ENCODE measurements around the gene ZNF516. TPM values are rescaled to one million over a fixed set of nuclear protein-coding genes. Genes with fewer than 3 reads are reported as not detected.
A peak's percentile ranks its signal among the peaks of the same experiment; 100 is the strongest.
"Not testable (repeated sequence)": the region's sequence is repeated elsewhere in the genome, so short reads cannot be mapped to it uniquely, and the experiment has no call there.

ZNF516 gene
- total RNA-seq, 1 experiment from 2014 or later, result 28.3 TPM

DNA sequence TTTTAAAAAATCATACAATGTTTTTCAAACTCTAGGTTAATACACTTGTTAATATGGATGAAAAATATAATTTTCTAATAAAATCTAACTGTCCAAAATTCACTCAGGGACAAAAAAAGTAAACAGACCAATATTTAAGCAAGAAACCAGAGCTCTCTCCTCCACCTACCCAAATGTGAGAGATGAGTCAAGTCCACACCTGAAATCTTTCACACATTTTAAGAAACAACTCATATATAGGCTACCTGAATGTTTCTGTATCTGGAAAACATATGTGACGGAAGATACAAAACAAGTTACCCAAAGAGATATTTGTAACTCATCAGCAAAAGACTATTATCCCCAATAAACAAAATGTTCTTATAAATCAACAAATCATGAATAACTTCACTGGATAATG is 20.2 kb downstream of the ZNF516 start:
- ChIA-PET CTCF (interaction anchor here (0.5 to 1.2 kb wide), 4 partner anchors 65 to 1264 kb away, joined by 3 to 6 read pairs (median 4); partner anchors contain the start of gene TSHZ1), POLR2A (interaction anchor here (0.8 to 3.4 kb wide), 9 partner anchors 11 to 145 kb away, joined by 4 to 18 read pairs (median 7); no protein-coding TSS in a partner anchor)
- BruUV-seq (replicated peaks), result no TSS peak
- Mint-ChIP-seq H3K36me3 (ENCODE audit: insufficient read depth, unreplicated experiment) (peaks cover 4% of the 10 kb centered on the region), H3K9me3 (ENCODE audit: unreplicated experiment) (no peaks in the 10 kb centered on the region), H3K27ac (ENCODE audit: low read depth, unreplicated experiment) (peak overlapping the region; percentile 83), H3K27me3 (ENCODE audit: insufficient read depth, unreplicated experiment) (no peaks in the 10 kb centered on the region), H3K4me1 (ENCODE audit: insufficient read depth, unreplicated experiment) (peaks cover 34% of the 10 kb centered on the region), H3K4me3 (ENCODE audit: unreplicated experiment) (no peak overlapping the region)
- DNase-seq (ENCODE audit: unreplicated experiment), result no peak
- TF ChIP-seq, protein P1, sequence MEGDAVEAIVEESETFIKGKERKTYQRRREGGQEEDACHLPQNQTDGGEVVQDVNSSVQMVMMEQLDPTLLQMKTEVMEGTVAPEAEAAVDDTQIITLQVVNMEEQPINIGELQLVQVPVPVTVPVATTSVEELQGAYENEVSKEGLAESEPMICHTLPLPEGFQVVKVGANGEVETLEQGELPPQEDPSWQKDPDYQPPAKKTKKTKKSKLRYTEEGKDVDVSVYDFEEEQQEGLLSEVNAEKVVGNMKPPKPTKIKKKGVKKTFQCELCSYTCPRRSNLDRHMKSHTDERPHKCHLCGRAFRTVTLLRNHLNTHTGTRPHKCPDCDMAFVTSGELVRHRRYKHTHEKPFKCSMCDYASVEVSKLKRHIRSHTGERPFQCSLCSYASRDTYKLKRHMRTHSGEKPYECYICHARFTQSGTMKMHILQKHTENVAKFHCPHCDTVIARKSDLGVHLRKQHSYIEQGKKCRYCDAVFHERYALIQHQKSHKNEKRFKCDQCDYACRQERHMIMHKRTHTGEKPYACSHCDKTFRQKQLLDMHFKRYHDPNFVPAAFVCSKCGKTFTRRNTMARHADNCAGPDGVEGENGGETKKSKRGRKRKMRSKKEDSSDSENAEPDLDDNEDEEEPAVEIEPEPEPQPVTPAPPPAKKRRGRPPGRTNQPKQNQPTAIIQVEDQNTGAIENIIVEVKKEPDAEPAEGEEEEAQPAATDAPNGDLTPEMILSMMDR (IDR thresholded peaks at IDR 0.05; ENCODE audit: unreplicated experiment), result no peak
- intact Hi-C loops (cut with micrococcal nuclease), result no loop called here

DNA sequence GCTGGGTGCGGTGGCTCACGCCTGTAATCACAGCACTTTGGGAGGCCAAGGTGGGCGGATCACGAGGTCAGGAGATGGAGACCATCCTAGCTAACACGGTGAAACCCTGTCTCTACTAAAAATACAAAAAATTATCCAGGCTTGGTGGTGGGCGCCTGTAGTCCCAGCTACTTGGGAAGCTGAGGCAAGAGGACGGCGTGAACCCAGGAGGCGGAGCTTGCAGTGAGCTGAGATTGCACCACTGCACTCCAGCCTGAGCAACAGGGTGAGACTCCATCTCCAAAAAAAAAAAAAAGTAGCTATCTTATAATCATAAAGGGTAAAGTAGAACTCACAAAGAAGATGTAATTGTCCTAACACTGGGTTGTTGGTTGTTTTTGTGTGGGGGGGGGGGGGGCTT is 21.5 kb downstream of the ZNF516 start:
- CTCF ChIA-PET, result interaction anchor here (1.2 kb wide), 1 partner anchor 64 kb away, joined by 3 read pairs; no protein-coding TSS in a partner anchor
- H3K9me3 Mint-ChIP-seq (ENCODE audit: unreplicated experiment); DNase-seq (ENCODE audit: unreplicated experiment); intact Hi-C loops (cut with micrococcal nuclease); H3K27me3 Mint-ChIP-seq (ENCODE audit: insufficient read depth, unreplicated experiment); H3K36me3 Mint-ChIP-seq (ENCODE audit: insufficient read depth, unreplicated experiment); BruUV-seq (replicated peaks); H3K4me3 Mint-ChIP-seq (ENCODE audit: unreplicated experiment): not testable (repeated sequence)
- Mint-ChIP-seq H3K27ac (ENCODE audit: low read depth, unreplicated experiment) (peak overlapping the region; percentile 83), H3K4me1 (ENCODE audit: insufficient read depth, unreplicated experiment) (peaks cover 34% of the 10 kb centered on the region)
- POLR2A ChIA-PET, result interaction anchor here (0.5 to 3.4 kb wide), 8 partner anchors 10 to 208 kb away, joined by 3 to 18 read pairs (median 6); no protein-coding TSS in a partner anchor

DNA sequence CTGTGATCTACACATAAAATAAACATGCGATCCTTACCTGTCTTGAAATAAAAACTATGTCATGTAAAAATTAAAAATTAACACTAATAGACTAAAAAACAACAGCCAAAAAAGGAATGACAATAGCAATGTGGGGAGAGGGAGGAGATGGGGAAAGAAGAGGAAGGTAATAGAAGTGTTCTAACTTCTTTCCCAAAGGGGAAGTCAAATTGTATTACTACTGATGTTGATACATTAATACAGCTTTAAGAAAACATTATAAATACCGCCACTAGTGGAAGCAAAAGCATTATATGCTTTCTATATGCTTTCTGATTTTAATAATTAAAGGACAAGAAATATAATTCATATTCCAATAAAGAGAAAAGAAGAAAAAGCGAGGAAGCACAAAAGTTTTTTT is 22.2 kb downstream of the ZNF516 start:
- Mint-ChIP-seq H3K4me3 (ENCODE audit: unreplicated experiment) (no peak overlapping the region), H3K27ac (ENCODE audit: low read depth, unreplicated experiment) (no peak overlapping the region), H3K36me3 (ENCODE audit: insufficient read depth, unreplicated experiment) (peaks cover 6% of the 10 kb centered on the region), H3K4me1 (ENCODE audit: insufficient read depth, unreplicated experiment) (peaks cover 33% of the 10 kb centered on the region), H3K9me3 (ENCODE audit: unreplicated experiment) (no peaks in the 10 kb centered on the region), H3K27me3 (ENCODE audit: insufficient read depth, unreplicated experiment) (no peaks in the 10 kb centered on the region)
- intact Hi-C loops (cut with micrococcal nuclease), result no loop called here
- BruUV-seq (replicated peaks), result no TSS peak
- DNase-seq (ENCODE audit: unreplicated experiment), result no peak
- TF ChIP-seq, protein P1 (IDR thresholded peaks at IDR 0.05; ENCODE audit: unreplicated experiment), result no peak
- CTCF ChIA-PET, result no interaction called here
- POLR2A ChIA-PET, result interaction anchor here (0.6 to 2.2 kb wide), 4 partner anchors 9 to 146 kb away, joined by 3 to 4 read pairs (median 3); no protein-coding TSS in a partner anchor

DNA sequence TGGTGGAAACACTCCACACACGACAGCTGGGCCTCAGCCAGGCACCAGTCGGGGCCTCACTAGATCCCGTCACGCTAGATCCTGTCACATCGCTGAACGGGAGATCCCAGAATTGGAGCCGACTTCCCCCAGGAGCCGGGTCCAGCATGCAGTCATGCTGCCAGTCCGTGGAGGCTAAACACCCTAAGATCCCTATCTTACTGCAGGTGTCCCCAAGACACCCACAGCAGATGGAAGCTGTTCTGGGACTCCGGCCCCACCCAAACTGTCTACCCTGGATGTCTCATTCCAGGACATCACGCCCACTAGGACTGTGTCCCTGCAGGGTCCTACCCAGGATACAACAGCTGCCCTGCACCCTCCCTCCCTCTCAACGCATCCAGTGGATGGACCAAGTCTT is 23.4 kb downstream of the ZNF516 start:
- POLR2A ChIA-PET, result no interaction called here
- Mint-ChIP-seq H3K27me3 (ENCODE audit: insufficient read depth, unreplicated experiment) (no peaks in the 10 kb centered on the region), H3K4me1 (ENCODE audit: insufficient read depth, unreplicated experiment) (peaks cover 20% of the 10 kb centered on the region)

More for the DNA sequence above, 23.4 kb downstream of the ZNF516 start:
- intact Hi-C loops (cut with micrococcal nuclease), result no loop called here
- peaks cover 12% of the 10 kb centered on the region for H3K36me3 Mint-ChIP-seq (ENCODE audit: insufficient read depth, unreplicated experiment)
- no TSS peak for BruUV-seq (replicated peaks)
- H3K27ac Mint-ChIP-seq (ENCODE audit: low read depth, unreplicated experiment), result no peak overlapping the region
- no peaks in the 10 kb centered on the region for H3K9me3 Mint-ChIP-seq (ENCODE audit: unreplicated experiment)
- no peak for DNase-seq (ENCODE audit: unreplicated experiment)
- H3K4me3 Mint-ChIP-seq (ENCODE audit: unreplicated experiment), result no peak overlapping the region
- CTCF ChIA-PET, result interaction anchor here (1.0 kb wide), 1 partner anchor 10 kb away, joined by 3 read pairs; no protein-coding TSS in a partner anchor
- TF ChIP-seq, protein P1 (IDR thresholded peaks at IDR 0.05; ENCODE audit: unreplicated experiment), result no peak
